ENCODE data around the gene CALML5. TPM values are rescaled to one million over a fixed set of nuclear protein-coding genes. Genes with fewer than 3 reads are reported as not detected.

The CALML5 gene
- total and polyA plus RNA-seq, 2 of the 4 experiments (the other 2 are of a cell fraction) = not detected

- Histone ChIP-seq H3K27ac (ENCODE audit: insufficient read depth, low read length) (no peak overlapping the region), H3K23ac (ENCODE audit: low read depth, low read length) (no peak overlapping the region), H3K27me3 (ENCODE audit: control insufficient read depth, insufficient read depth, low read length) (peaks cover 2% of the 10 kb centered on the region; the same call in 1 of the 2 replicates), H3K4ac (ENCODE audit: low read depth, low read length) (no peak overlapping the region), H3K56ac (ENCODE audit: extremely low read depth, insufficient read depth, low read length) (no peak overlapping the region), H4K5ac (ENCODE audit: low read depth, low read length) (no peak overlapping the region), H3K14ac (replicated peaks; ENCODE audit: low read depth, low read length) (no peak overlapping the region), H2BK15ac (ENCODE audit: low read depth, low read length) (no peak overlapping the region), H4K20me1 (ENCODE audit: insufficient read depth, low read length) (no peaks in the 10 kb centered on the region), H3K4me1 (ENCODE audit: control insufficient read depth, insufficient read depth, low read length) (peaks cover 3% of the 10 kb centered on the region; the same call in 1 of the 2 replicates), H3K4me3 (ENCODE audit: insufficient read depth, low read depth, low read length) (no peak overlapping the region), H3K9ac (ENCODE audit: low read depth, low read length) (no peak overlapping the region), H2BK20ac (ENCODE audit: low read depth, low read length) (no peak overlapping the region), H2AFZ (replicated peaks; ENCODE audit: low read length, poor library complexity) (no peak overlapping the region), H2AK5ac (ENCODE audit: low read depth, low read length) (no peak overlapping the region), H3K79me1 (ENCODE audit: low read depth in 1 of 2, low read length in 2 of 2) (no peaks in the 10 kb centered on the region), H2AK9ac (replicated peaks; ENCODE audit: low read depth, low read length, poor library complexity) (no peak overlapping the region), H3K18ac (ENCODE audit: low read depth, low read length) (no peak overlapping the region), H2BK120ac (ENCODE audit: low read depth, low read length) (no peak overlapping the region), H3K9me3 (ENCODE audit: control insufficient read depth, insufficient read depth, low read length) (no peaks in the 10 kb centered on the region), H3K36me3 (ENCODE audit: control insufficient read depth, insufficient read depth, low read length) (no peaks in the 10 kb centered on the region), H2BK5ac (ENCODE audit: low read depth, low read length, poor library complexity, severe bottlenecking) (no peak overlapping the region), H4K8ac (ENCODE audit: low read depth in 2 of 2, low read length in 2 of 2) (no peak overlapping the region), H4K91ac (ENCODE audit: insufficient read depth, low read depth, low read length) (no peak overlapping the region), H3K4me2 (ENCODE audit: low read depth, low read length) (no peak overlapping the region), H3K9me1 (ENCODE audit: insufficient read depth, low read length) (no peaks in the 10 kb centered on the region)
- POLR2A ChIA-PET (ENCODE audit: unreplicated experiment) = interaction anchor here (0.6 kb wide), 1 partner anchor 196 kb away, joined by 3 read pairs; no protein-coding TSS in a partner anchor
- DNase-seq = no peak
- CTCF ChIA-PET = no interaction called here
- in situ Hi-C loops (cut with MboI; ENCODE audit: low sequenced_read_pairs) = no loop called here
- ATAC-seq (ENCODE audit: low read depth) = no peak
- intact Hi-C loops (cut with micrococcal nuclease) = no loop called here
- TF ChIP-seq USF2 (IDR thresholded peaks at IDR 0.05; ENCODE audit: low read depth, low read length) = no peak
- no peak for TF ChIP-seq BHLHE40 (IDR thresholded peaks at IDR 0.05; ENCODE audit: low read depth, low read length)
- TF ChIP-seq CHD1 (IDR thresholded peaks at IDR 0.05; ENCODE audit: low read depth, low read length) = no peak
- no peak for TF ChIP-seq CTCF (conservative IDR thresholded peaks at IDR 0.05; ENCODE audit: low read depth, low read length)
- TF ChIP-seq SMC3 (IDR thresholded peaks at IDR 0.05; ENCODE audit: low read depth, low read length) = no peak
- no peak for TF ChIP-seq POLR2A (IDR thresholded peaks at IDR 0.05; ENCODE audit: low read depth, low read length)
- no peak for TF ChIP-seq ELK1 (IDR thresholded peaks at IDR 0.05; ENCODE audit: borderline replicate concordance, low read depth, low read length)
- TF ChIP-seq RAD21 (IDR thresholded peaks at IDR 0.05; ENCODE audit: low read length) = no peak
- TF ChIP-seq MAZ (IDR thresholded peaks at IDR 0.05; ENCODE audit: borderline replicate concordance, low read depth, low read length) = no peak
- TF ChIP-seq CEBPB (IDR thresholded peaks at IDR 0.05; ENCODE audit: low read depth, low read length) = no peak
- no peak for TF ChIP-seq MAFK (IDR thresholded peaks at IDR 0.05; ENCODE audit: low read depth, low read length)
- TF ChIP-seq RFX5 (IDR thresholded peaks at IDR 0.05; ENCODE audit: low read depth, low read length) = no peak
- no peak for TF ChIP-seq MXI1 (IDR thresholded peaks at IDR 0.05; ENCODE audit: borderline replicate concordance, low read depth, low read length)
- TF ChIP-seq RCOR1 (IDR thresholded peaks at IDR 0.05; ENCODE audit: insufficient replicate concordance, low read length) = no peak
- TF ChIP-seq FOS (IDR thresholded peaks at IDR 0.05; ENCODE audit: low read depth, low read length) = no peak
- no peak for TF ChIP-seq NFE2L2 (IDR thresholded peaks at IDR 0.05; ENCODE audit: low read depth, low read length)
- BruUV-seq (replicated peaks) = no TSS peak
- 90% methylated on average over 2 of the region's 7 CpGs; no CpG with 5 or more reads in 1 of the 2 experiments for WGBS, 2 experiments (ENCODE audit: extremely low coverage in 2 of 2, insufficient read length in 1 of 2)
- dilution Hi-C loops (cut with HindIII; ENCODE audit: low sequenced_read_pairs, unreplicated experiment) = no loop called here
Observed at GRCh38 chr10:5529702-5530411, 30.5 kb upstream of the CALML5 start.

All from IMR-90 (cell line).